Activated CD4-positive, alpha-beta memory T cell treated with anti-CD3 and anti-CD28 coated beads for 36 hours (primary cell): ENCODE results near the gene ASXL1. TPM values are rescaled to one million over a fixed set of nuclear protein-coding genes. Genes with fewer than 3 reads are reported as not detected.
A peak's percentile ranks its signal among the peaks of the same experiment; 100 is the strongest.

Source experiments
- CTCF ChIA-PET: fragments of 350-600 bp; sonication (Branson Sonifier 250); formaldehyde crosslinking; loops from one replicate; lab custom pipeline; 2021; ENCODE audit warnings: antibody characterized with exemption, inconsistent platforms; lab: Charles Lee
- POLR2A ChIA-PET: fragments of 350-600 bp; sonication (Branson Sonifier 250); formaldehyde crosslinking; loops from one replicate; lab custom pipeline; 2021; ENCODE audit warnings: antibody characterized with exemption; lab: Charles Lee
- DNase-seq: peaks from one replicate; pipeline ENCODE4 v3.0.0-alpha.2; 2020
- H3K27ac Mint-ChIP-seq: one replicate; pipeline ENCODE4 v1.8.0; 2021; ENCODE audit warnings: mixed read lengths
- H3K27me3 Mint-ChIP-seq: one replicate; pipeline ENCODE4 v1.8.0; 2021; ENCODE audit warnings: mixed read lengths
- H3K36me3 Mint-ChIP-seq: one replicate; pipeline ENCODE4 v1.8.0; 2021; ENCODE audit warnings: mixed read lengths
- H3K4me1 Mint-ChIP-seq: one replicate; pipeline ENCODE4 v1.8.0; 2021; ENCODE audit warnings: low read depth, mixed read lengths
- H3K4me3 Mint-ChIP-seq: one replicate; pipeline ENCODE4 v1.8.0; 2021; ENCODE audit warnings: mild to moderate bottlenecking, mixed read lengths
- H3K9me3 Mint-ChIP-seq: one replicate; pipeline ENCODE4 v1.8.0; 2021; ENCODE audit warnings: mixed read lengths
- intact Hi-C: fragments of 100-400 bp; cut with micrococcal nuclease; formaldehyde crosslinking; loops from one replicate; pipeline ENCODE4 v1.15.1; 2023
- total RNA-seq, 2 experiments: library from RNA; stranded (reverse); gene quantifications; one replicate each; pipeline ENCODE4 v1.2.3, GENCODE V29; 2021

Gene ASXL1
- total RNA-seq, 2 experiments from 2014 or later = 141 to 147 TPM

- intact Hi-C loops = no loop called here
- H3K4me1 Mint-ChIP-seq = no peaks in the 10 kb centered on the region
- H3K36me3 Mint-ChIP-seq = no peaks in the 10 kb centered on the region
- no peaks in the 10 kb centered on the region for H3K27me3 Mint-ChIP-seq
- no peak for DNase-seq
- H3K27ac Mint-ChIP-seq = peak overlapping the region; percentile 38
- H3K4me3 Mint-ChIP-seq = no peak overlapping the region
- ChIA-PET POLR2A (no interaction called here), CTCF (no interaction called here)
- no peaks in the 10 kb centered on the region for H3K9me3 Mint-ChIP-seq
These were observed 94.8 kb downstream of the ASXL1 start for GRCh38 chr20:32452776-32453466.

- no peak overlapping the region for H3K27ac Mint-ChIP-seq
- intact Hi-C loops = no loop called here
- no peaks in the 10 kb centered on the region for H3K36me3 Mint-ChIP-seq
- POLR2A ChIA-PET = no interaction called here
- no peak overlapping the region for H3K4me3 Mint-ChIP-seq
- peaks cover 3% of the 10 kb centered on the region for H3K4me1 Mint-ChIP-seq
- no peak for DNase-seq
- CTCF ChIA-PET = no interaction called here
- no peaks in the 10 kb centered on the region for H3K27me3 Mint-ChIP-seq
- no peaks in the 10 kb centered on the region for H3K9me3 Mint-ChIP-seq
These were observed 95.5 kb downstream of the ASXL1 start for GRCh38 chr20:32453467-32454163.

DNA sequence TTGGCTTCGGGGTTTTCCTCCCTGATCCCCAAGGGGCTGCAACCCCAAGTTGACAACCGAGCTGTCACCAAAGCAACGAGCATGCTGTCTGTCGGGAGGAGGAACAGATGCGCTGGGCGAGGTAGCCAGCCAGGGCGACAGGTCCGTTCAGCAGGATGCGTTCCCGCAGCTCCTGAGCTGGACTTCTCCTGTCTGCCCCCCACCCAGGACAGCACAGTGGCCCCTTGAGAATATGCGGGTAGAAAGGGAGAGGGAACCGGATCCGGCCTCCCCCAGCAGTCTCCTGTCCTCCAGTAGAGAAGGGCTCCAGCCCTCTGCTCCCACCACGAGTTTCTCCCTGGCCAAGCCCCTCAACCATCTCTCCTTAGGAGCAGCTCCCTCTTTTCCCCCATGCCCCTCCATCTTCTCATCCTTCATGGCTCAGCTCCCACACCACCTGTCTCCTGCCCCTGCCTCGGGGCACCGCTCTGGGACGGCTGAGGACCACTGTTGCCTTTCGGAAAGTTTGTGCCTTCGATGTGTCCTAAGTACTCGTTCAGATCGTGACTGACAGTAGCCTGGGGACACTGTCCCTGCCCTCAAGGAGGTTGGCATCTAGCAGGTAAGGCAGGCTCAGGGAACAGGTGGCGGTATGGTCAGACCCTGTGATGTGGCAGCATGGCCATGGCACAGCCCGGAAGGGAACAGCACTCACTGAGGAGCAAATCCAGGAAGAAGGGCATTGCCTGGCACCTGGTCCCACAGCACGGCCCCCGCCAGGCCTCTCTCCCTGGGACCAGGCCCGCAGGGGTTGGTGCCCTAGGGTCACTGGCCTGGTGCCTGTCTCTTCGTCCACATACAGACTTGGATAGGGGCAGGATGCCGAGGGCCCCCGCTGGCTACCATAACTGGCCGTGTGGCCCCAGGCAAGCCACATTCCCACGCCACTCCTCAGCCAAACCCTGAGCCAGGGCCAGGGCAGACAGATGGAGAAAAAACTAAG lies 96.3 kb downstream of the ASXL1 start:
- Mint-ChIP-seq H3K36me3 (no peaks in the 10 kb centered on the region), H3K4me1 (peaks cover 3% of the 10 kb centered on the region), H3K9me3 (no peaks in the 10 kb centered on the region), H3K4me3 (no peak overlapping the region), H3K27ac (peak overlapping the region; percentile 29), H3K27me3 (no peaks in the 10 kb centered on the region)
- intact Hi-C loops = no loop called here
- no peak for DNase-seq
- ChIA-PET POLR2A (interaction anchor here (1.1 kb wide), 1 partner anchor 10 kb away, joined by 3 read pairs; no protein-coding TSS in a partner anchor), CTCF (interaction anchor here (0.6 kb wide), 1 partner anchor 15 kb away, joined by 3 read pairs; no protein-coding TSS in a partner anchor)

- Mint-ChIP-seq H3K9me3 (no peaks in the 10 kb centered on the region), H3K4me1 (peaks cover 3% of the 10 kb centered on the region), H3K36me3 (no peaks in the 10 kb centered on the region), H3K4me3 (no peak overlapping the region), H3K27ac (peak overlapping the region; percentile 68), H3K27me3 (no peaks in the 10 kb centered on the region)
- ChIA-PET POLR2A (interaction anchor here (1.1 kb wide), 1 partner anchor 11 kb away, joined by 3 read pairs; no protein-coding TSS in a partner anchor), CTCF (interaction anchor here (0.7 kb wide), 1 partner anchor 339 kb away, joined by 3 read pairs; no protein-coding TSS in a partner anchor)
- intact Hi-C loops = no loop called here
- no peak for DNase-seq
These were observed 97.2 kb downstream of the ASXL1 start for GRCh38 chr20:32455171-32455900.

GRCh38 chr20:32455901-32456701 lies 98.0 kb downstream of the ASXL1 start:
- intact Hi-C loops = no loop called here
- ChIA-PET POLR2A (no interaction called here), CTCF (interaction anchor here (0.7 kb wide), 1 partner anchor 339 kb away, joined by 3 read pairs; no protein-coding TSS in a partner anchor)
- H3K9me3 Mint-ChIP-seq = no peaks in the 10 kb centered on the region
- DNase-seq = no peak
- no peaks in the 10 kb centered on the region for H3K27me3 Mint-ChIP-seq
- no peak overlapping the region for H3K4me3 Mint-ChIP-seq
- H3K4me1 Mint-ChIP-seq = peaks cover 3% of the 10 kb centered on the region
- no peak overlapping the region for H3K27ac Mint-ChIP-seq
- no peaks in the 10 kb centered on the region for H3K36me3 Mint-ChIP-seq

GRCh38 chr20:32456869-32457478 lies 98.8 kb downstream of the ASXL1 start:
- Mint-ChIP-seq H3K27ac (no peak overlapping the region), H3K9me3 (no peaks in the 10 kb centered on the region), H3K4me3 (no peak overlapping the region), H3K36me3 (no peaks in the 10 kb centered on the region), H3K27me3 (no peaks in the 10 kb centered on the region), H3K4me1 (peaks cover 3% of the 10 kb centered on the region)
- POLR2A ChIA-PET = no interaction called here
- CTCF ChIA-PET = no interaction called here
- peak; percentile 20 for DNase-seq
- intact Hi-C loops = no loop called here

GRCh38 chr20:32457479-32457986 lies 99.4 kb downstream of the ASXL1 start:
- H3K36me3 Mint-ChIP-seq = peaks cover 3% of the 10 kb centered on the region
- H3K27ac Mint-ChIP-seq = no peak overlapping the region

DNA sequence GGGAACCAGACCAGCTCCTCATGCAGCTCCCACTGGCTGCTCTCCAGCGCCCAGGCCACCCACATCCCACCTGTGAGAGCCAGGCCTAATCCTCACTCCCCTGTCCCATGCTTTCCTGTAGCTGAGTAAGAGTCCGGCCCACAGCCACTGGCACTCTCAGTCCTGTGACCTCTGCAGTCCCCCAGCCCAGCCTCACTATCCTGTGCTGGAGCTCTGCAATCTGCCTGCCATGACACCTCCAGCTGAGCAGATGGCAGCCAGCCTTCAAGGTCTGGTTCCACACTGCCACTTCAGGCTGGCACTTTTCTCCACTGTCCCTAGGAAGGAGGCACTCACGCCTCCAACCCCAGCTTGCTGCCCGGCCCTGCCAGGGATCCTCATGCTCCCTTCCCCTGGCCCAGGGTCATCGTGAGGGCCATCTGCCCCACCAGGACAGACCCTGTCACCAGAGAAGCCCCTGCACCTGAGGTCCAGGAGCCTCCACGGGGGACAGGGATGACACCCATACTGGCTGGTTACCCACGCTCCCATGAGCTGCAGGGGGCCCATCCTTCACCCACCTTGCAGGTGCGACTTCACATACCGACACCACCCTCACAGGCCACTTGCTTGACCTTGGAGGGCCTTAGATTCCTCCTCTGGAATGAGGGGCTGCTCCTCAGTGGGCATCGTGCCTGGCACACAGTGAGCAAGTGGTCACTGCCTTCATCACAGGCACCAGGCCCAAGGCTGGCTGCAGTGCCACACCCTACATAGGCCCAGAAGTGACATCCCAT lies 100.1 kb downstream of the ASXL1 start:
- H3K4me3 Mint-ChIP-seq = no peak overlapping the region
- H3K9me3 Mint-ChIP-seq = no peaks in the 10 kb centered on the region
- peaks cover 3% of the 10 kb centered on the region for H3K36me3 Mint-ChIP-seq
- CTCF ChIA-PET = interaction anchor here (1.0 kb wide), 1 partner anchor 332 kb away, joined by 5 read pairs; no protein-coding TSS in a partner anchor
- H3K27ac Mint-ChIP-seq = peak overlapping the region; percentile 5
- POLR2A ChIA-PET = no interaction called here
- H3K4me1 Mint-ChIP-seq = peaks cover 3% of the 10 kb centered on the region
- no peaks in the 10 kb centered on the region for H3K27me3 Mint-ChIP-seq
- intact Hi-C loops = no loop called here
- no peak for DNase-seq

More at GRCh38 chr20:32457479-32457986, 99.4 kb downstream of the ASXL1 start:
- Mint-ChIP-seq H3K9me3 (no peaks in the 10 kb centered on the region), H3K4me1 (peaks cover 3% of the 10 kb centered on the region), H3K4me3 (no peak overlapping the region), H3K27me3 (no peaks in the 10 kb centered on the region)
- POLR2A ChIA-PET = no interaction called here
- intact Hi-C loops = no loop called here
- CTCF ChIA-PET = no interaction called here
- DNase-seq = no peak

DNA sequence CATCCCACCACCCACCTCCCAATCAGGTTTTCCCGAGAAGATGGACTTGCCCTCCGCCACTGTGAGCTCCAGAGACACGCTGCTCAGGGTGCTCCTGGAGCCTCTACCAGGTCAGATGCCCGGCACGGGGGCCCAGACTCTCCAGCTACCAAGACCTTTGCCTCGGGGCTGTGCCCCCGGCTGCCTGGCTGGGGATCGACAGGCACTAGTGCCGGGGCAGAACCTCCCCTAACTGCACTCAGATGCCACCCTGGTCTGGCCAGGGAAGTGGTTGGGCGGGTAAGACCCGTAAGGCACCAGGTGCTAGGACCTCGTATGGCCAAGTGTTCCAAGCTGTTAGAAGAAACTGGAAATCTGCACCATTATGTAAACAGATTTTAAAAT lies 100.7 kb downstream of the ASXL1 start:
- Mint-ChIP-seq H3K36me3 (peaks cover 3% of the 10 kb centered on the region), H3K4me3 (no peak overlapping the region), H3K9me3 (no peaks in the 10 kb centered on the region), H3K27ac (no peak overlapping the region), H3K27me3 (no peaks in the 10 kb centered on the region), H3K4me1 (peaks cover 3% of the 10 kb centered on the region)
- intact Hi-C loops = no loop called here
- ChIA-PET CTCF (interaction anchor here (1.0 kb wide), 1 partner anchor 331 kb away, joined by 5 read pairs; no protein-coding TSS in a partner anchor), POLR2A (no interaction called here)
- no peak for DNase-seq

DNA sequence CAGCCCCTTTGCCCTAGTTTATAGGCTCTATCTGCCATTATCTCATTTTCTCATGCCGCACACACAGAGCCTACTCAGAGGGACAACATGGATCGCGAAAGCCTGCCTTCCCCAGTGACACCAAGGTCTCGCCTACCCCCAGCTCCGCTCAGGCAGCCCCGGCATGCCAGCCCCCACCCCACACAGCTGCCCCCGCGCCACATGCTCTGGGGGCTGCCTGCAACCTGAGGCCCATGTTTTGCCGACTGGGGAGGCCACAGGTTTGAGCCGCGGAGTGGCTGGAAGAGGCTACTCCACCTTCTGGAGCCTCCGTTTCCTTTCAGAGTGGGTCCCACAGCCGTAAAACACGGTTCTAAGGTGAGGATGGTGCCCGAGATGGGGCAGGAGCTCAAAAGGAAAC lies 102.1 kb downstream of the ASXL1 start:
- DNase-seq = no peak
- Mint-ChIP-seq H3K4me1 (peaks cover 3% of the 10 kb centered on the region), H3K9me3 (no peaks in the 10 kb centered on the region), H3K27ac (no peak overlapping the region), H3K36me3 (peaks cover 3% of the 10 kb centered on the region), H3K27me3 (no peaks in the 10 kb centered on the region), H3K4me3 (no peak overlapping the region)
- CTCF ChIA-PET = no interaction called here
- POLR2A ChIA-PET = no interaction called here
- intact Hi-C loops = no loop called here
